CD4-positive, alpha-beta T cell (primary cell): ENCODE measurements around the gene TAL2. TPM values are rescaled to one million over a fixed set of nuclear protein-coding genes. Genes with fewer than 3 reads are reported as not detected.
A peak's percentile ranks its signal among the peaks of the same experiment; 100 is the strongest.

ENCODE experiments used
- ATAC-seq: fragments of 200-7000 bp; cut with Tn5 transposase; one replicate; pipeline ENCODE4 v1.10.0; 2022; ENCODE audit warnings: mild to moderate bottlenecking; ENCODE audit not compliant: poor library complexity
- CTCF ChIA-PET: fragments of 350-600 bp; sonication (Branson Sonifier 250); formaldehyde crosslinking; loops from one replicate; lab custom pipeline; 2021; ENCODE audit warnings: antibody characterized with exemption, inconsistent platforms; lab: Charles Lee
- POLR2A ChIA-PET: fragments of 350-600 bp; sonication (Branson Sonifier 250); formaldehyde crosslinking; loops from one replicate; lab custom pipeline; 2021; ENCODE audit warnings: antibody characterized with exemption, inconsistent platforms; lab: Charles Lee
- DNase-seq, 14 experiments: peaks; one replicate each; pipeline ENCODE4 v3.0.0-alpha.2; 2013 to 2020; ENCODE audit warnings: mixed read lengths in 2 of 14
- H3K27ac ChIP-seq, 2 donors: one replicate each; pipeline versions ENCODE4 v1.5.1 to v1.7.0; 2013; ENCODE audit warnings: low read length in 2 of 2, low read depth in 1 of 2, mild to moderate bottlenecking in 1 of 2
- H3K27me3 ChIP-seq, 2 experiments: 1 replicate in 1 of 2; 2 replicates in 1 of 2; pipeline versions ENCODE4 v1.6.1 to v1.7.0; 2013; ENCODE audit warnings: low read length in 2 of 2, control low read depth in 1 of 2, mild to moderate bottlenecking in 1 of 2, moderate library complexity in 1 of 2; ENCODE audit not compliant: insufficient read depth in 2 of 2, control insufficient read depth in 1 of 2
- H3K36me3 ChIP-seq: one replicate; pipeline ENCODE4 v1.6.1; 2013; ENCODE audit warnings: low read length, control low read depth; ENCODE audit not compliant: insufficient read depth
- H3K4me1 ChIP-seq: one replicate; pipeline ENCODE4 v1.6.1; 2013; ENCODE audit warnings: low read length, control low read depth; ENCODE audit not compliant: insufficient read depth
- H3K4me3 ChIP-seq: one replicate; pipeline ENCODE4 v1.5.1; 2013; ENCODE audit warnings: mild to moderate bottlenecking, low read length, moderate library complexity
- H3K9me3 ChIP-seq, 2 experiments: 1 replicate in 1 of 2; 2 replicates in 1 of 2; pipeline versions ENCODE4 v1.6.1 to v1.7.0; 2013; ENCODE audit warnings: low read length in 2 of 2, mild to moderate bottlenecking in 2 of 2, control low read depth in 1 of 2, moderate library complexity in 1 of 2; ENCODE audit not compliant: control insufficient read depth in 1 of 2, insufficient read depth in 1 of 2
- H3K27ac Mint-ChIP-seq: one replicate; pipeline ENCODE4 v1.8.0; 2020; ENCODE audit warnings: mixed read lengths
- H3K27me3 Mint-ChIP-seq: one replicate; pipeline ENCODE4 v1.8.0; 2021; ENCODE audit warnings: mixed read lengths
- H3K36me3 Mint-ChIP-seq: one replicate; pipeline ENCODE4 v1.8.0; 2021; ENCODE audit warnings: low read depth, mixed read lengths
- H3K4me1 Mint-ChIP-seq: one replicate; pipeline ENCODE4 v1.8.0; 2021; ENCODE audit warnings: low read depth, mixed read lengths
- H3K4me3 Mint-ChIP-seq: one replicate; pipeline ENCODE4 v1.8.0; 2020; ENCODE audit warnings: mild to moderate bottlenecking, mixed read lengths
- H3K9me3 Mint-ChIP-seq: one replicate; pipeline ENCODE4 v1.8.0; 2020; ENCODE audit warnings: mixed read lengths
- CTCF ChIP-seq: fragments of 200-600 bp; IDR thresholded peaks from one replicate; pipeline ENCODE4 v1.8.0; 2022; ENCODE audit warnings: antibody characterized with exemption, mild to moderate bottlenecking
- intact Hi-C, 2 experiments: fragments of 100-400 bp; cut with DNase I in 1 of 2; cut with micrococcal nuclease in 1 of 2; formaldehyde crosslinking; loops; one replicate each; pipeline versions ENCODE4 v1.15.1 to v1.9.0; 2023 to 2025; cut with DNase I, micrococcal nuclease
- total RNA-seq, 174 experiments: library from RNA in 2 of 174; stranded (reverse) in 2 of 174; gene quantifications; one replicate each; pipeline ENCODE4 v1.2.3 and lab custom pipeline; 2021 to 2026

Gene TAL2
- total RNA-seq, 2 experiments from 2014 or later: not detected

GRCh38 chr9:105670775-105671174, 8.5 kb downstream of the TAL2 start:
- H3K9me3 Mint-ChIP-seq: no peaks in the 10 kb centered on the region
- Histone ChIP-seq H3K4me1 (no peaks in the 10 kb centered on the region), H3K27ac (no peak overlapping the region), H3K4me3 (no peak overlapping the region), H3K27me3 (no peaks in the 10 kb centered on the region), H3K36me3 (no peaks in the 10 kb centered on the region), H3K9me3 (no peaks in the 10 kb centered on the region)
- ChIA-PET CTCF (no interaction called here), POLR2A (no interaction called here)
- intact Hi-C loops: loop anchor here in 1 of 2 experiments (2.0 kb wide), 1 partner anchor 42 kb away; no protein-coding TSS in a partner anchor
- H3K27me3 Mint-ChIP-seq: peaks cover 10% of the 10 kb centered on the region
- ATAC-seq: no peak
- H3K4me1 Mint-ChIP-seq: no peaks in the 10 kb centered on the region
- no peak overlapping the region for H3K4me3 Mint-ChIP-seq
- H3K36me3 Mint-ChIP-seq: no peaks in the 10 kb centered on the region
- H3K27ac Mint-ChIP-seq: no peak overlapping the region
- no peak for DNase-seq
- TF ChIP-seq CTCF: no peak

- H3K27ac ChIP-seq: no peak overlapping the region
- intact Hi-C loops: no loop called here
- no peaks in the 10 kb centered on the region for H3K4me1 ChIP-seq
- H3K27me3 Mint-ChIP-seq: peaks cover 8% of the 10 kb centered on the region
- TF ChIP-seq CTCF: no peak
- H3K36me3 Mint-ChIP-seq: no peaks in the 10 kb centered on the region
- CTCF ChIA-PET: no interaction called here
- H3K27me3 ChIP-seq: no peaks in the 10 kb centered on the region
- ATAC-seq (no peak), DNase-seq (peak in 1 of 14 experiments; percentile 3)
- POLR2A ChIA-PET: no interaction called here
- H3K4me1 Mint-ChIP-seq: no peaks in the 10 kb centered on the region
- H3K9me3 ChIP-seq: no peaks in the 10 kb centered on the region
- no peak overlapping the region for H3K4me3 ChIP-seq
- no peaks in the 10 kb centered on the region for H3K9me3 Mint-ChIP-seq
- H3K27ac Mint-ChIP-seq: no peak overlapping the region
- no peak overlapping the region for H3K4me3 Mint-ChIP-seq
- H3K36me3 ChIP-seq: no peaks in the 10 kb centered on the region
These were observed 10.5 kb downstream of the TAL2 start for GRCh38 chr9:105672711-105673234.

GRCh38 chr9:105673850-105674387, 11.7 kb downstream of the TAL2 start:
- no peak for TF ChIP-seq CTCF
- H3K27me3 ChIP-seq: no peaks in the 10 kb centered on the region
- H3K9me3 ChIP-seq: no peaks in the 10 kb centered on the region
- H3K9me3 Mint-ChIP-seq: no peaks in the 10 kb centered on the region
- no peak overlapping the region for H3K27ac ChIP-seq
- no peaks in the 10 kb centered on the region for H3K36me3 Mint-ChIP-seq
- no peak overlapping the region for H3K27ac Mint-ChIP-seq
- ChIA-PET CTCF (no interaction called here), POLR2A (no interaction called here)
- intact Hi-C loops: no loop called here
- ATAC-seq (no peak), DNase-seq (no peak)
- H3K4me3 ChIP-seq: no peak overlapping the region
- no peaks in the 10 kb centered on the region for H3K36me3 ChIP-seq
- peaks cover 6% of the 10 kb centered on the region for H3K27me3 Mint-ChIP-seq
- H3K4me3 Mint-ChIP-seq: no peak overlapping the region
- H3K4me1 Mint-ChIP-seq: no peaks in the 10 kb centered on the region
- H3K4me1 ChIP-seq: no peaks in the 10 kb centered on the region
